Measurements from ENCODE around the gene SRBD1. TPM values are rescaled to one million over a fixed set of nuclear protein-coding genes. Genes with fewer than 3 reads are reported as not detected.

SRBD1 gene
- polyA plus RNA-seq (2013, experiment 1 of 2): 14.6 TPM
- 16.8 TPM for polyA plus RNA-seq (2013, experiment 2 of 2)

- no peaks in the 10 kb centered on the region for H3K9me3 ChIP-seq (ENCODE audit: control insufficient read depth, low read length)
- peaks cover 12% of the 10 kb centered on the region for H3K4me1 ChIP-seq (ENCODE audit: control insufficient read depth, insufficient read depth, low read length, poor library complexity, severe bottlenecking)
- whole genome bisulfite sequencing, 2 experiments (ENCODE audit: insufficient coverage in 2 of 2): 0% methylated on average over 22 to 31 of the region's 44 CpGs
- peak within 1 kb of the TSS; percentile 90 for H3K27ac ChIP-seq (ENCODE audit: low read depth, low read length, severe bottlenecking)
- no peaks in the 10 kb centered on the region for H3K36me3 ChIP-seq (ENCODE audit: control insufficient read depth, insufficient read depth, low read length)
- H3K4me3 ChIP-seq (ENCODE audit: extremely low read depth, insufficient read depth, low read length, poor library complexity, severe bottlenecking): peak within 1 kb of the TSS; percentile 83
Observed at GRCh38 chr2:45611020-45611859, at the start of gene SRBD1. SRBD1 (minus strand) TSS chr2:45611267; CDS start chr2:45605441, 5,826 bp downstream.

- WGBS, 2 experiments (ENCODE audit: insufficient coverage in 2 of 2): 100% methylated on average over 1 to 2 of the region's 3 CpGs
- H3K4me1 ChIP-seq (ENCODE audit: control insufficient read depth, insufficient read depth, low read length, poor library complexity, severe bottlenecking): peaks cover 7% of the 10 kb centered on the region
- no peak overlapping the region for H3K27ac ChIP-seq (ENCODE audit: low read depth, low read length, severe bottlenecking)
- peaks cover 35% of the 10 kb centered on the region for H3K36me3 ChIP-seq (ENCODE audit: control insufficient read depth, insufficient read depth, low read length)
- no peaks in the 10 kb centered on the region for H3K9me3 ChIP-seq (ENCODE audit: control insufficient read depth, low read length)
- H3K4me3 ChIP-seq (ENCODE audit: extremely low read depth, insufficient read depth, low read length, poor library complexity, severe bottlenecking): peak overlapping the region; percentile 91
Observed at GRCh38 chr2:45654250-45654649, 43.2 kb upstream of the SRBD1 start.

- Histone ChIP-seq H3K4me3 (ENCODE audit: extremely low read depth, insufficient read depth, low read length, poor library complexity, severe bottlenecking) (peak overlapping the region; percentile 91), H3K4me1 (ENCODE audit: control insufficient read depth, insufficient read depth, low read length, poor library complexity, severe bottlenecking) (peaks cover 7% of the 10 kb centered on the region), H3K27ac (ENCODE audit: low read depth, low read length, severe bottlenecking) (no peak overlapping the region), H3K36me3 (ENCODE audit: control insufficient read depth, insufficient read depth, low read length) (peaks cover 33% of the 10 kb centered on the region), H3K9me3 (ENCODE audit: control insufficient read depth, low read length) (no peaks in the 10 kb centered on the region)
- 90 to 96% methylated on average over 2 to 3 of the region's 5 CpGs for WGBS, 2 experiments (ENCODE audit: insufficient coverage in 2 of 2)
Observed at GRCh38 chr2:45653122-45653913, 42.3 kb upstream of the SRBD1 start.

- Histone ChIP-seq H3K9me3 (ENCODE audit: control insufficient read depth, low read length) (no peaks in the 10 kb centered on the region), H3K27ac (ENCODE audit: low read depth, low read length, severe bottlenecking) (no peak overlapping the region), H3K4me3 (ENCODE audit: extremely low read depth, insufficient read depth, low read length, poor library complexity, severe bottlenecking) (peak overlapping the region; percentile 91), H3K4me1 (ENCODE audit: control insufficient read depth, insufficient read depth, low read length, poor library complexity, severe bottlenecking) (peaks cover 7% of the 10 kb centered on the region), H3K36me3 (ENCODE audit: control insufficient read depth, insufficient read depth, low read length) (peaks cover 23% of the 10 kb centered on the region)
- WGBS, 2 experiments (ENCODE audit: insufficient coverage in 2 of 2): 7% methylated on average over 42 to 46 of the region's 53 CpGs
Observed at GRCh38 chr2:45652090-45653031, 41.3 kb upstream of the SRBD1 start.

GRCh38 chr2:45651415-45652089 is 40.5 kb upstream of the SRBD1 start, which contains the start of gene PRKCE:
PRKCE (plus strand) TSS chr2:45651675.
- Histone ChIP-seq H3K36me3 (ENCODE audit: control insufficient read depth, insufficient read depth, low read length) (peaks cover 15% of the 10 kb centered on the region), H3K4me1 (ENCODE audit: control insufficient read depth, insufficient read depth, low read length, poor library complexity, severe bottlenecking) (peaks cover 7% of the 10 kb centered on the region), H3K4me3 (ENCODE audit: extremely low read depth, insufficient read depth, low read length, poor library complexity, severe bottlenecking) (peak within 1 kb of the TSS; percentile 91), H3K27ac (ENCODE audit: low read depth, low read length, severe bottlenecking) (peak within 1 kb of the TSS; percentile 78), H3K9me3 (ENCODE audit: control insufficient read depth, low read length) (no peaks in the 10 kb centered on the region)
- WGBS, 2 experiments (ENCODE audit: insufficient coverage in 2 of 2): 1% methylated on average over 22 to 27 of the region's 66 CpGs

- Histone ChIP-seq H3K4me1 (ENCODE audit: control insufficient read depth, insufficient read depth, low read length, poor library complexity, severe bottlenecking) (peaks cover 7% of the 10 kb centered on the region), H3K36me3 (ENCODE audit: control insufficient read depth, insufficient read depth, low read length) (peaks cover 15% of the 10 kb centered on the region), H3K4me3 (ENCODE audit: extremely low read depth, insufficient read depth, low read length, poor library complexity, severe bottlenecking) (peak overlapping the region; percentile 91), H3K9me3 (ENCODE audit: control insufficient read depth, low read length) (no peaks in the 10 kb centered on the region), H3K27ac (ENCODE audit: low read depth, low read length, severe bottlenecking) (peak overlapping the region; percentile 78)
- WGBS, 2 experiments (ENCODE audit: insufficient coverage in 2 of 2): 0% methylated on average over 32 to 38 of the region's 79 CpGs
Observed at GRCh38 chr2:45650851-45651414, 39.9 kb upstream of the SRBD1 start.

- Histone ChIP-seq H3K9me3 (ENCODE audit: control insufficient read depth, low read length) (no peaks in the 10 kb centered on the region), H3K27ac (ENCODE audit: low read depth, low read length, severe bottlenecking) (peak overlapping the region; percentile 78), H3K4me1 (ENCODE audit: control insufficient read depth, insufficient read depth, low read length, poor library complexity, severe bottlenecking) (peaks cover 7% of the 10 kb centered on the region), H3K4me3 (ENCODE audit: extremely low read depth, insufficient read depth, low read length, poor library complexity, severe bottlenecking) (peak overlapping the region; percentile 91), H3K36me3 (ENCODE audit: control insufficient read depth, insufficient read depth, low read length) (peaks cover 11% of the 10 kb centered on the region)
- WGBS, 2 experiments (ENCODE audit: insufficient coverage in 2 of 2): 0% methylated on average over 43 to 44 of the region's 66 CpGs
Observed at GRCh38 chr2:45649858-45650811, 39.1 kb upstream of the SRBD1 start.

GRCh38 chr2:45649462-45649857 is 38.4 kb upstream of the SRBD1 start:
- H3K9me3 ChIP-seq (ENCODE audit: control insufficient read depth, low read length): no peaks in the 10 kb centered on the region
- WGBS, 2 experiments (ENCODE audit: insufficient coverage in 2 of 2): 8 to 10% methylated on average over 8 to 10 of the region's 10 CpGs
- peaks cover 3% of the 10 kb centered on the region for H3K4me1 ChIP-seq (ENCODE audit: control insufficient read depth, insufficient read depth, low read length, poor library complexity, severe bottlenecking)
- H3K27ac ChIP-seq (ENCODE audit: low read depth, low read length, severe bottlenecking): peak overlapping the region; percentile 78
- peaks cover 5% of the 10 kb centered on the region for H3K36me3 ChIP-seq (ENCODE audit: control insufficient read depth, insufficient read depth, low read length)
- H3K4me3 ChIP-seq (ENCODE audit: extremely low read depth, insufficient read depth, low read length, poor library complexity, severe bottlenecking): peak overlapping the region; percentile 91

- Histone ChIP-seq H3K4me3 (ENCODE audit: extremely low read depth, insufficient read depth, low read length, poor library complexity, severe bottlenecking) (no peak overlapping the region), H3K27ac (ENCODE audit: low read depth, low read length, severe bottlenecking) (no peak overlapping the region), H3K9me3 (ENCODE audit: control insufficient read depth, low read length) (no peaks in the 10 kb centered on the region), H3K36me3 (ENCODE audit: control insufficient read depth, insufficient read depth, low read length) (no peaks in the 10 kb centered on the region), H3K4me1 (ENCODE audit: control insufficient read depth, insufficient read depth, low read length, poor library complexity, severe bottlenecking) (no peaks in the 10 kb centered on the region)
- WGBS, 2 experiments (ENCODE audit: insufficient coverage in 2 of 2): 76 to 100% methylated on average over 1 to 2 of the region's 2 CpGs
Observed at GRCh38 chr2:45648636-45649035, 37.6 kb upstream of the SRBD1 start.
